Erythroblast (primary cell): Measurements from ENCODE around the gene MAP2K6.

Source experiments
- GATA1 ChIP-seq: IDR thresholded peaks from 2 replicates; pipeline ENCODE4 v1.6.1; 2011; ENCODE audit warnings: low read depth, mild to moderate bottlenecking, control low read depth, low read length, moderate library complexity
- POLR2A ChIP-seq: IDR thresholded peaks from 2 replicates; pipeline ENCODE4 v1.6.1; 2011; ENCODE audit warnings: mild to moderate bottlenecking, low read length

- no peak for TF ChIP-seq POLR2A
- no peak for TF ChIP-seq GATA1
These were observed 72.5 kb downstream of the MAP2K6 start for GRCh38 chr17:69486779-69487637.
